HG03521 (cell line): Measurements from ENCODE around the gene NADK.

Experiments used
- ATAC-seq: cut with Tn5 transposase; IDR thresholded peaks from one replicate; pipeline ENCODE4 v1.9.1; 2021; ENCODE audit warnings: mild to moderate bottlenecking, moderate library complexity; ENCODE audit not compliant: unreplicated experiment

The NADK gene, protein sequence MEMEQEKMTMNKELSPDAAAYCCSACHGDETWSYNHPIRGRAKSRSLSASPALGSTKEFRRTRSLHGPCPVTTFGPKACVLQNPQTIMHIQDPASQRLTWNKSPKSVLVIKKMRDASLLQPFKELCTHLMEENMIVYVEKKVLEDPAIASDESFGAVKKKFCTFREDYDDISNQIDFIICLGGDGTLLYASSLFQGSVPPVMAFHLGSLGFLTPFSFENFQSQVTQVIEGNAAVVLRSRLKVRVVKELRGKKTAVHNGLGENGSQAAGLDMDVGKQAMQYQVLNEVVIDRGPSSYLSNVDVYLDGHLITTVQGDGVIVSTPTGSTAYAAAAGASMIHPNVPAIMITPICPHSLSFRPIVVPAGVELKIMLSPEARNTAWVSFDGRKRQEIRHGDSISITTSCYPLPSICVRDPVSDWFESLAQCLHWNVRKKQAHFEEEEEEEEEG

DNA sequence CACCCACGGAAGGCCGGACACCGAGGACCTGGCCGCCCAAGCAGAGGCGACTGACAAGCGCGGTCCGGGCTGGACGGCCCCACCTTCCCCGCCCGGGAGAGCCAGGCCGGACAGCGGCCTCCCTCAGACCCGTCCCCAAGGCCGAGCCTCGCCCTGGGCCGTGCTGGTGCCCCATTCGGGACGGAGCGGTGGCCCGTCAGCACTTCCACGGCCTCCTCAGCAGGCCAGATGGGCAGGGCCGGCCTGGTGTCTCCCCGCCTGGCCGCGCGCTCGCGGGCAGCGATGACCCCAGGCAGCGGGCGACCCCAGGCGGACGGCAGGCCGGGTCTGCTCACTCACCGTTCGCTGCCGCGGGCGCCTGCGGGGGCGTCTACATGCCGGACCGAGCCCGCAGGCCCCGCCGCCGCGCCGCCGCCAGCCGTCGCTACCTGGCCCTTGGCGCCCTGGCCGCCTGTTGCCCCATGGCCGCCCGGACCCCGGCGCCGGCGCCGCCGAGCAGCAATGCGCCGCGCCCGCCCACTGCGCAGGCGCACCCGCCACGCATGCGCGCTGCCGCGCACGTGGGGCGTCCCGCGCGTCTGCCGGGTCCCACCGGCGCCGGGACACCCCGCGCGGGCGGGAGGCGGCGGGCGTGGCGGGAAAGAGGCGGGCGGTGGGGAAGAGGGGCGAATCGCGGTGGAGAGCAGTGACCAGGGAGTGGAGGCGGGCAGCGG lies at the start of gene NADK:
TSS of gene NADK (minus strand) at position 521 of the 713 bp plus-strand sequence. CDS start 13,064 bp downstream, outside the sequence.
- ATAC-seq: peak; percentile 40

DNA sequence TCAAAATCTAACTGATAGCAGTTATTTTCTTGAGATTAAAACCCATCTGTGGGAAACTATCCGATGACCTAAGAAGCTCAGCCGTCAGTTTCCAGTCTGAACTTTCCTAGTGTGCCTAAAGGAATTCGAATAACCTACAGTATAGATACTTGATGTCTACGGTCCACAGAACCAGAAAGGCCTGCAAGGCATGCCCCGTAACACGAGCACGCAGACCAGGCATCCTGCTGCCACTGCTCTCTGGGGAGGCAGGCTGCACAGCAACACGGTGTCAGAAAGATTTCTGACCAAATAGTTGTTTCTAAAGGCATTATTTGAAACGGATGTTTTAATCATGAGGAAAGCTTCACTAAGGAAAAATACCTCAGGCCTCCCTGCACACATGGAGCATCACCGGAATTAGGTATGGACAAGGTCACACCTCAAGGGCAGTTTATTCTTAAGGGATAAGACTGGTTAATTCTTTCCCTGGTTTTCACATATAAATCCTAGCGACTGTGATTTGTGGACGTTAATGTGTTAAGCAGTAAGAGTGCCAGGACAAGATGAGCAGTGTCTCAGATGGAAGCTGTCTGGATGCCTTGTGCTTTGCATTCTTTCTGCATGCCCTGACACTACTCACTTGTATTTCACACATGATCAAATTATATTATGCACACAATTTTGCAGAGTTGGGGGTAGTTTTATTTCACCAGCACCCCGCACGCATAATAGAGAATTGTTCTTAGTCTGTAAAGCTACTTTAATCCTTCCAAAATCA lies 49.0 kb upstream of the NADK start:
- ATAC-seq: no peak

DNA sequence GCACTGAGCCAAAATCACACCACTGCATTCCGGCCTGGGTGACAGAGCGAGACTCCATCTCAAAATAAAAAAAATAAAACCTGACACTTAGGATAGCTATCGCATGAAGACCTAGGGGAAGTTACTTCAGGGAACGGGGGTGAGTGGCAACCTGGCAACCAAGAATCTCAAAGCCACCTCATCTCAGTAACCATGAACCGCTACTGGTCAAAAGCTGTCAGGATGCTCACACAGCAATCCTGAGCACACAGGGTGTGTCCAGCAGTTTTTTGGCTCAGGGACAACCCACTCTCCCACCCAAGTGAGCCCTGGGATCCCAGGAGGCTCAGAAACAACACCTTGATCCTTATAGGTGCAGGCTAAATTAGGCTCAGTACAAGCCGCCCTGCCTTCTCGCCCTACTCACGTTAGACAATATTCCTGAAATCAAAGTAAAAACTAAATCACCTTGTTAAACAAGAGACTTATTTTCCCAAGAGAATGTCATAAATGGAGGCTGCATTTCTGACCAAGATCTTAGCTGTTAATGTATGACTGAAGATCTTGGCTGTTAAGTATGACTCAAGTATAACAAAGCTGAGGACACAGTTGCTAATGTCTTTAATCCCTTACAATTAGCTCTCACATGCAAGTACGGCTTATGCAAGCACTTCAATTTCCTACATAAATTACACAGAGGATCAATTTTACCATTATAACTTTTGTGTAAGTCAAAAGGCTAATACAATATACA lies 48.3 kb upstream of the NADK start:
- ATAC-seq: no peak

DNA sequence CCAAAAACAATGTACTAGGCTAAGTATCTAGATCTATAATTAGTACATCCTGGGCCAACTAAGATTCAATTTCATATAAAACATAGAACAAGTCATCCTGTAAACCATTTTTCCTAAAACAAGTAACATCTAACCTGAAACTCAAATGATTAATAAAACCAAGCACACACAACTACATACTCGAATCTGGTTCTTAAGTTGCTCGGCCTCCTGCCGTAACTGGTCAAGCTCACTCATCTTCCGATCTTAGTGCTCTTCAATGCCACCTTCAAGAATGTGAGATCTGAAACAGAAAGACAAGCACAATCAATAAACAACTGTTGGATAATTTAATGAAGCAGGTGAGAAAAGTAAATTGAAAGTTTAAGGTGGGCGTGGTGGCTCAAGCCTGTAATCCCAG lies 46.9 kb upstream of the NADK start:
- ATAC-seq: no peak

DNA sequence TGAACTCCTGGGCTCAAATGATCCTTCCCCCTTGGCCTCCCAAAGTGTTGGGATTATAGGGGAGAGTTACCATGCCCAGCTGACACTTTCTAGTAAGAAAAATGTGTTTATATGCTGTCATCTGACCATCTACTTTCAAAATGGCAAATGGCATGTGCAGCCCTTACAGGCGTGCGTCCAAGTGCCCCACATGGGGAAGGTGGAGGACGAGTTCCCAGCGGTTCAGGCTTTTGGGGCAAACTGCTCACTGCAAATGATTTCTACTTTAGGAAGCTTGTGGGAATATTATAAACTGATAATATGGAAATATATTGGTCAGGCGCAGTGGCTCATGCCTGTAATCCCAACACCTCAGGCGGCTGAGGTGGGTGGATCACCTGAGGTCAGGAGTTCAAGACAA lies 41.5 kb upstream of the NADK start:
- ATAC-seq: no peak

DNA sequence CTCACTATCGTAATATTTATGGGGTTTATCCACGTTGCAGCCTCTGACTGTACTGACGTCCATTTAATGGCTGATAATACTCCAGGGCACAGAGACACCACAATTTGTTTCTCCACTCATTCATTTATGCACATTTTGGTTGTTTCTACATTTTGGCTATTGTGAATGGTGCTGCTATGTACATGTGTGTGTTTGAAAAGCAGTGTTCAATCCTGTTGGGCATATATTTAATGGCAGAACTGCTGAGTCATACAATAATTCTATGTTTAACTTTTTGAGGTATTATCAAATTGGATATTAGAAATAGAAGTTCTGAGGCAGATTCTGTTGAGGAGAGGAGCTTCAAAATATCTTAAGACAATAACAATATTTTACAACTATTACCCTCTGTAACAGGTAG lies 39.0 kb upstream of the NADK start:
- ATAC-seq: no peak

DNA sequence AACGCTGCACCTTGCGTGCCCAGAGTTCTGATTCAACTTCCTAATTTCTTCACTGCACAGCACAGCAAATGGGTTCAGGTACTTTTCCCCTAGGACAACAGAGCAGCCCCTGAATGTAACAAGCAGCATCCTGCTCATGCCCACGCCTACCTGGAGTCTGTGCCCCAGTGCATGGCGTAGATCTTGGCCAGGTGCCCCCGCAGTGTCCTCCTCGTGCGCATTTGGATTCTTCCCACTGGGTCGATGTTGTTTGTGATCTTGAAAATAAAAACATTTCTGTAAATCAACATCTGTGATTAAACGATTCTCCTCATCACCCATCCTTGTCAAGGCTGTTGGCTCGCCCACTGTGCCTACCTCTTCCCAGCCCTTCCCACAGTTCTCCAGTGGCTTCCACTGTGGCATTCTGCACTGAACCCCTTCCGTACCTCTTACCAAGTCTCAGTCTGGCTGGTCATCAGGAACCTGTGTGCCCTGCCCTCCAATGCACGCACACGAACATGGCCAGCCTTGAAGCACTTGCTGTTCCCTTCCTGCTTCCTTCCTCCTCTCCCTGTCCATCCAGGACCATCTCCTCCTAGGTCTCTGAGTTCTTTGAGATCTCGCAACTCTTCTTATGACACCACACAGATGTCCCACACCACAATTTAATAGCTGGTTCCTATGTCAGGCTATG lies 37.5 kb upstream of the NADK start:
- no peak for ATAC-seq

DNA sequence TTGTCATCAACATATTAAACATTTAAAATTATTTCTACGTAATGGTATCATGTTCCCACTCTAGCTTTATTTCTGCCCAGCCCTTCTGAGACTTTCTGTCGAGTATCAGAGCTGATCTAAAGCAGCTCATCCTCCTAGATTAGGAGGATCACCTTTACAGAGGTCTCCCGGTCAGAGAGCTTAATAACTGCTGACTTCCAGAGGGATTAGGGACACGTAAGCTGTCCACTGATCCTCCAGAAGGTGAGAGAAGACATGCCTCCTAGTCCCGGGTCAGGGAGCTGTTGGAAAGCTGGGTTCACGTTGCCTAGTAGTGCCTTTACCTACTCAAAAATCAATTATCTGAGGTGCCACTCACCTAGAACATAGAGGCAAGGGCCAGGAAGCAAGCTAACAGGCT lies 31.2 kb upstream of the NADK start:
- ATAC-seq: no peak

DNA sequence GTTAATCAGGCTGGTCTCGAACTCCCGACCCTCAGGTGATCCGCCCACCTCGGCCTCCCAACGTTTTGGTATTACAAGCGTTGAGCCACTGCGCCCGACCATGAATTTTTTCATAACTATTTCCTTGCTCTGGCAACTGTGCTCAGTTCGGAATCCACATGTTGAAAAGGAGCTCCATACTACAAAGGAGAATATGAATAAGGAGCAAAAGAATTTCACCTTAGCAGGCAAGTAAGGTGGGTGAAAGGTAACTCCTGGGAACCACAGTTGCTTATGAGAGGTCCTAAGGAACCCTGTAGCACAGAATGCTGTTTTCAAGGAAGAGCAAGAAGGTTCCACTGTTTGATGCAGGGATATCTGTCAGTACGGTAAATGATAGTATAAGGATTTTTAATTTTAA lies 29.9 kb upstream of the NADK start:
- no peak for ATAC-seq

DNA sequence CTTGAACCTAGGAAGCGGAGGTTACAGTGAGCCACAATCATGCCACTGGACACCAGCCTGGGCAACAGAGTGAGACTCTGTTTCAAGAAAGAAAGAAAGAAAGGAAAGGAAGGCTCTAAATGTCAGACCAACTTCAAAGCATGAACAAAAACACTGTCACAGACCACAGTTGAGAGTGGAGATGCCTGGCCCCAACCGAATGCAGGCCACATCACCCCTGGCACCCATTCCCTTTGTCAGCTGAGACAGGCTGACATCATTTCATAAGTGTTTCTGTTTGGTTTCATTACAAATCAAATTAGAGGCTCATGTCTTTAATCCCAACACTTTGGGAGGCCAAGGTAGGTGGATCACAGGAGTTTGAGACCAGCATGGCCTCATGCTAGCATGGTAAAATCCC lies 28.6 kb upstream of the NADK start:
- no peak for ATAC-seq

DNA sequence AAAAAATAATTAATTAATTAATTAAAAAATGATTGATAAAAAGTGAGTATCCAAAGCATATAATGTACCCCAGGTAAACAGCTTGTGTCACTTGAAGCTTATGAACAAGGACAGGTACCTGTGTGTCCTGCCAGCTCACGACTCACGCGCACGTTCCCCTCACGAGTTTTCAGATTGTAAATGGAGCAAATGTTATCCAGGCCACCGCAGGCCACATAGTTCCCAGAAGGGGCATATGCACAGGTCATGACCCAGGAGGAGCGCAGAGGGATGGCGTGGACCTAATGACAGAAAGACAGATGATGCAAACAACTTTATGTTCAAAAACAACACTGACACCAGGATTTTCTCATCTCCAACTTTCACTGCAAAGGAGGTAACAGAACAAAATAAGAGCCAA lies 26.0 kb upstream of the NADK start:
- no peak for ATAC-seq

DNA sequence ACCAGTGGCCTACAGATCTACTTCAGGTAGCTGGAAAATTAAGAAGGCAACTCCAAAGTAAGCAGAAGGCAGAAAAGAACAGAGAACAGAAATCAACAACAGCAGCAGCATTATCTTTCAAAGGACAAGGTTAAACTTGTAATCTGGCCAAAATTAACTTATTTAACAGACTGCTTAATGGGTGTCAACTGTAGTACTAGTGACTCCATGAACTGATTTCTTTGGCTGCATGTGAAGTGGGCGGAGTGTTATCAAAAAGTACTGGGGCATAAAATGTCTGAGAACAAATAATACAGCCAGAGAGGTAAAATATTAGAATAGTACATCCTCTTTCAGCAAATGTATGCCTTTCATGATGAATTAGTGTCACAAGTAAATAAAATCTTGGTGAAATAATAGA lies 24.6 kb upstream of the NADK start:
- ATAC-seq: no peak

DNA sequence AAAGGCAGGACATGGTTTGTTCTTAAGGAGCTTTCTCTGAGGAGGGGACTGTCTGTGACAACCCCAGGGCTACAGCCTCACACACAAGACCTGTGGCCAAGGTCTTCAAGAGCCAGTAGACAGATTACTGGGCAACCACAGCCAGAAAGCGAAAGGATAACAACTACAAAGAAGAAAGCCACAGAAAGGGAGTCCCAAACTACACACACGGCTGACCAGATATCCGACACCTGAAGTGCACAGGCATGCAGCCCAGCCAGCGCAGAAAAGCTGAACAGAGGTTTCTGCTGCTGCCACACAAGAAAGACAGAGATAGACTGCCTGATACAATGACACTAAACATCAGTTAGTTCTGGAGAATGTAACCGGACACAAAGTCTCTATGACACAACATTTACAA lies 21.4 kb upstream of the NADK start:
- no peak for ATAC-seq

DNA sequence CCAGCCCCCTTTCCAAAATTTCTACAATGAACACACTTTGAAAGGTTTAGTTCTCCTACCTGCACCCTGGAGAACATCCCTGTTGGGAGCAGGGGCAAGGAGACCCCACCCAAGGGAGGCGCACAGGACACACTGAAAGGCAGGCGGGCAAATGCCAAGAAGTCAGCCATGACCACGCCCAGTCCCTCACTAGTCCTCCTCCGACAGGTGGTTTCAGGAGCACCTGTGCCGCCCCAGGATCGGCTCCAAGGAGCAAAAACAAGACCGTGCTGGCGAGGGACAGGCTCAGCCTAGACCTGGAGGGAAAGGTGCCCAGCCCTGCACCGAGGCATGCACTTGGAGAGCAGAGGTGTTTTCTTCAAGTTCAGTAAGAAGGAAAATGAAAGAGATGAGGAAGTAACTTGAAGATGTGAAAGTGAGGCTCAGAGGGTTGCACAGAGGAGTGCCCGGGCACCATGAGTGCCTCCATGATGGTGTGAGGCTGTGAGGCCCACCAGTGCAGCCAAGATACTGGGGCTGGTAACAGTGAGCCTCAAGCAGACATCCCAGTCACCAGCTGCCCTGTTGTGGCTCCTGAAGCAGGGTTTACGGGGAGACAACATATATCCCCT lies 19.6 kb upstream of the NADK start:
- ATAC-seq: no peak

DNA sequence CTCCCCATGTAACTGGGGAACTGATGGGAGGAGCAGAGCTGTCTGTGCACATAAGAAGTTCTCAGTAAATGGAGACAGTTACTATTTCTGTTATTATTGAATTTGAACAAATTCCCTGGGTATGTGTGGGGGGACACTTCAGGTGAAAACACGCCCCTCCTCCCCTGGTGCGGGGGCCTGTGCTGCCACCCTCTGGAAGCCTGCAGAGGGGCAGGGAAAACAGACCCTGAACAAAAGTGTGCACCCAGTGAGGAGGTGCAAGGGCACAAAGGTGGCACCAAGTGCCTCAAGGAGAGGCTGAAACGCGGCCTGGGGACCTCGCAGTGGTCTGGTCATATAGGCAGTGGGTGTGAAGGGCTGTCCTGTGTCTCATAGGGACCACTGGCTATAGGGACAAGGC lies 18.2 kb upstream of the NADK start:
- ATAC-seq: no peak

DNA sequence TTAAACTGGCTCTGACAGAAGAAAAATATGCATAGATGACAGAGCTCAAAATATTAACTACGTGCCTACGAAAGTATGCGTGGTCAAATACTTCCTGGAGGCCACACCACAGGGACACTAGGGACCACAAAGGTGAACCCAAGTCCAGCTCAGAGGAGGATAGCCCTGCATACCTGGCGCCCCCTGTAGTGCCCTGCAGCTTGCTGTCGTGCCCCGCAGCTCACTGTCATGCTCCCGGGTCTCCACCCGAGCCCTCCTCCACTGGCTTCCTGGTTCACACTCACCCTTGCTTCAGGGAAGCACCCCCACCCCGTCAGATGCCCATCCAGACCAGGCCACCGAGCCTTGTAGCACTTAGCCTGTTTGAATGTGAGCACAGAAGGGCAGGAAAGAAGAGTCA lies 16.7 kb upstream of the NADK start:
- no peak for ATAC-seq

DNA sequence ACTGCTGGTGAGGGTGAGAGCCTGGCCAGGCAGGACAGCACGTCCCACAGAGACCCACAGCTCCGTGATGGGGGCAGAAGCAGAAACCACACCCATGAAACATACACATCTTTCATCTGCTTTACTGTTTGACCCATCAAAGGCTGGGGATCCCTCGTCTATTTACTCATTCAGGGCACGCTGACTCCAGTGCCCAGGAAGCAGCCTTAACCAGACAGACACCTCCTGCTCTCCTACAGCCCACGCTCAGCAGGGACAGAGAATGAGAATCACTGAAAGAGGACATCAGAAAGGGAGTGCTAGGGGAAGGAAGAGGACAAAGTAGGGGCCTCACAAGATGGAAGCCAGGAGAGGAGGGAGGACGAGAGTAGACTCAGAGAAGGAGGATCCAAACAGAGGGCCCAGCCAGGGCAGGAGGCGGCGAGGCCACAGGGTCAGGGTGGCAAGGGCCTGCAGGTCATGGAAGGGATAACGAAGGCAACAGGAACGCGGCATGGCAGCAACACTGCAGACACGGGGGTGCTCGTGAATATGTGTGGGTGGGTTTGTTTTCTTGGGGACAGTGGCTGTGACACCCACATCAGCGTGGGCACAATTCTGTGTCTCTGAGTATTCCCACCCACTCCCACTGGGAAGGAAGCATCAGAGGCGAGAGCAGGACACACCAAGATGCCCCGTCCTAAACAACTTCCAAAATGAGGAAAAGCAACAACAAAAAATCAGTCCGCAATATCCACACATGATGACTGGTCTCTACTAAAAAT lies 15.4 kb upstream of the NADK start:
- ATAC-seq: no peak

DNA sequence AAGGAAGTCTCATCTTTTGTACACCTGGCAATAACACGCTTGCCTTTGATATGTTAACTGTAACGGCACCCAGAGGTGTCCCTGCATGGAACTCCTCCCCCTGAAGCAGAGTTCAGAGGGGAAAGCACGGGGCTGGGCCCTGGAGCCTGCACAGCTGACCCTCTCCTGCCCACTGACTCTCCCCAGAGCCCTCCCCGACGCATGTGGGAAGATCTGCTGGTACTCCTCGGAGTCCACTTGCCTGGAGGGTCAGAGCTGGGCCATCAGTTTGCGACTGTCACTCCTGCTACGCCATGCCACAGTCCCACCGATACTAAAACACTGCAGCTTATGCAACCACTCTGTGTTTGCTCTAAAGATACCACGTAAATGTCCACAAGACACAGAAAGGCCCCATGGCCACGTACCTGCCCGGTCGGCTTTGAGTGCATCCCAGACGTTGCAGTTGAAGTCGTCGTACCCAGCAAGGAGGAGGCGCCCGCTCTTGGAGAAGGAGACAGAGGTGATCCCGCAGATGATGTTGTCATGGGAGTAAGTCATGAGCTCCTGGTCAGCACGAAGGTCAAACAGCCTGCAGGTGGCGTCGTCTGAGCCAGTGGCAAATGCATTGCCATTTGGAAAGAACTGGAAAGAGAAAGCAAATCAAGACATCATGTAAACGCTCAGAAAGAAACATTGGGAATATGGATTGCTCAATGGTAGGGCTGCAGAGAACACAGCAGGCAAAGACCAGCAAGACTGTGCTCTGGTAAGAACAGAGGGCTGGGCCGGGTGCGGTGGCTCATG lies 10.6 kb upstream of the NADK start:
- ATAC-seq: no peak

DNA sequence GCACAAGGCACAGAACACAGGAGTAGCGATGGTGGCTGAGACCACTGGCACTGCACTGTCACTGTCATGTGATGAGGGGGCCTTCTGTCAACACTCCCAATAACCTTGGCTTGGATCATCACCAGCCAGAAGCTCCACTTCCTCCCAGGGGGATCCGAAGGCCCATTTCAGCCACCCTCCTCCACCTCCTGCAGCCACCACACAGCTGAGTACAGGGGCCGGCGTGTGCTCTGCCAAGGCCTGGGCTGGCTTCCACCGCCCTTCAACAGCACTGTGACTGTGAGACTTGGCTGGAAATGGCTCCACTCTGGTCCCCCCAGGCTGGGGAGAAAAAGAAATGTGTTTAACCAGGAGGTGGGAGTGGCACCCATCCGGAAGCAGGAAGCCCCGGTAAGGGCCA lies 9.9 kb upstream of the NADK start:
- no peak for ATAC-seq
